Measurements from ENCODE around the gene E2F1.

E2F1 gene

GRCh38 chr20:33663161-33664084 is 22.8 kb downstream of the E2F1 start:
- Histone ChIP-seq H3K27me3 (ENCODE audit: control insufficient read depth, insufficient read depth, low read length) (no peaks in the 10 kb centered on the region), H3K36me3 (ENCODE audit: control insufficient read depth, insufficient read depth, low read length) (peaks cover 5% of the 10 kb centered on the region), H3K4me1 (ENCODE audit: control insufficient read depth, insufficient read depth, low read length) (peaks cover 22% of the 10 kb centered on the region), H3K4me3 (ENCODE audit: low read length) (peak overlapping the region; percentile 89), H3K27ac (ENCODE audit: low read depth, low read length) (peak overlapping the region; percentile 91), H3K9ac (ENCODE audit: low read length) (peak overlapping the region; percentile 84)

DNA sequence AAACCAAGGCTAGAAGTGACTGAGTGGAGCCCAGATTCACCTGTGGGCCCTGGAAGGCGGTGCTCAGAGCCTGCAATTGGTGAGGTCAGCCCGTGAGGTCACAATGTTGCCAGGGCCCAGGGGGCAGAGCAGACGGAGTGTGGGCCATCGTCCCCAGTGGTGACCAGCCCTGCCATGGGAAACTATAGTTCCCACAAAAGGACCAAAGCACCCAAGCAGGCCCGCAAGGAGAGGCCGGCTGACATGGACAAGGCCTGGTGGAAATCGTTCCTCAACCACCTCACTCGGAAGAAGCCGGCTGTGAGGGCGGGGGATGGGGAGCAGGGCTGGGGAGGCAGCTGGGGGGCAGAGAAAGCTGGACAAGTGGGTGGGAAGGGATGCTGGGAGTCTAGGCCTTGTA is 24.0 kb downstream of the E2F1 start, which contains the start of gene C20orf144:
Gene C20orf144 (plus strand): TSS at position 156 of the 400 bp plus-strand sequence. CDS start 19 bp downstream, at position 175.
- peak within 1 kb of the TSS; percentile 89 for H3K4me3 ChIP-seq (ENCODE audit: low read length)
- peak within 1 kb of the TSS; percentile 91 for H3K27ac ChIP-seq (ENCODE audit: low read depth, low read length)
- H3K9ac ChIP-seq (ENCODE audit: low read length), result peak within 1 kb of the TSS; percentile 40
- H3K27me3 ChIP-seq (ENCODE audit: control insufficient read depth, insufficient read depth, low read length), result no peaks in the 10 kb centered on the region
- H3K4me1 ChIP-seq (ENCODE audit: control insufficient read depth, insufficient read depth, low read length), result peaks cover 16% of the 10 kb centered on the region
- H3K36me3 ChIP-seq (ENCODE audit: control insufficient read depth, insufficient read depth, low read length), result peaks cover 11% of the 10 kb centered on the region

DNA sequence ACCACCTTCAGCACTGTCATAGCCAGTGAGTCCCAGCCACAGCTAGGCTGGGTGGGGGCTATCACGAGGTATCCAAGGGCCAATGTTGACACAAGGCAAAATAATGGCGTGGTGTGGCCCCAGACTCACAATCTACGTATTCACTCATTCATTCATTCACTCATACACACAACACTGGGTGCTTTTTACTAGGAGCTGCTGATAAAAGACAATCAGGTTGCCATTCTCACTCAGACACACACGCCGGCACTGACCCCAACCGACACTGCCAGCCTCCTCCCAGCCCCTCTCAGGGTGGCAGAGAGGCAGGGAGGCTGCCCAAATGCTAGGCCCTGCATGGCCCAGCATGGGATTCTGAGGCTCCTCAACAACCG is 25.5 kb downstream of the E2F1 start:
- no peaks in the 10 kb centered on the region for H3K27me3 ChIP-seq (ENCODE audit: control insufficient read depth, insufficient read depth, low read length)
- H3K36me3 ChIP-seq (ENCODE audit: control insufficient read depth, insufficient read depth, low read length), result peaks cover 11% of the 10 kb centered on the region
- no peak overlapping the region for H3K4me3 ChIP-seq (ENCODE audit: low read length)
- H3K27ac ChIP-seq (ENCODE audit: low read depth, low read length), result no peak overlapping the region
- peaks cover 12% of the 10 kb centered on the region for H3K4me1 ChIP-seq (ENCODE audit: control insufficient read depth, insufficient read depth, low read length)
- no peak overlapping the region for H3K9ac ChIP-seq (ENCODE audit: low read length)

- Histone ChIP-seq H3K36me3 (ENCODE audit: control insufficient read depth, insufficient read depth, low read length) (peaks cover 11% of the 10 kb centered on the region), H3K4me3 (ENCODE audit: low read length) (no peak overlapping the region), H3K4me1 (ENCODE audit: control insufficient read depth, insufficient read depth, low read length) (peaks cover 12% of the 10 kb centered on the region), H3K27me3 (ENCODE audit: control insufficient read depth, insufficient read depth, low read length) (no peaks in the 10 kb centered on the region), H3K27ac (ENCODE audit: low read depth, low read length) (no peak overlapping the region), H3K9ac (ENCODE audit: low read length) (no peak overlapping the region)
Observed at GRCh38 chr20:33660035-33660684, 26.0 kb downstream of the E2F1 start.

- Histone ChIP-seq H3K36me3 (ENCODE audit: control insufficient read depth, insufficient read depth, low read length) (peaks cover 11% of the 10 kb centered on the region), H3K27ac (ENCODE audit: low read depth, low read length) (no peak overlapping the region), H3K4me1 (ENCODE audit: control insufficient read depth, insufficient read depth, low read length) (peaks cover 12% of the 10 kb centered on the region), H3K9ac (ENCODE audit: low read length) (no peak overlapping the region), H3K4me3 (ENCODE audit: low read length) (no peak overlapping the region), H3K27me3 (ENCODE audit: control insufficient read depth, insufficient read depth, low read length) (no peaks in the 10 kb centered on the region)
Observed at GRCh38 chr20:33659341-33660034, 26.7 kb downstream of the E2F1 start.

DNA sequence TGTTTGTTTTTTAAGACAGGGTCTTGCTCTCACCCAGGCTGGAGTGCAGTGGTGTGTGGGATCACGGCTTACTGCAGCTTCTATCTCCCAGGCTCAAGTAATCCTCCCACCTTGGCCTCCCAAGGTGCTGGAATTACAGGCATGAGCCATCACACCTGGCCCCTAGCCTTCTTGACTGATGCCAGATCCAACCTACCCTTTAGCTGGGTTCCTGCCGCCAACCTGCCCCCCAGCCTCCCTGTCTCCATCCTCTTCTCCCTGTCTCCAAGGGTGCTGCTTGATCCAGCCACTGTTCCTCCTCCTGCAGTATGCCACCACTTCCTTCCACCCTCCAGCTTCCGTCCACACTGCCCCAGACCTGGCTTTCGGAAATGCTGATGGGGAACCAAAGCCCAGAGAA is 27.3 kb downstream of the E2F1 start:
- Histone ChIP-seq H3K36me3 (ENCODE audit: control insufficient read depth, insufficient read depth, low read length) (peaks cover 11% of the 10 kb centered on the region), H3K4me1 (ENCODE audit: control insufficient read depth, insufficient read depth, low read length) (peaks cover 7% of the 10 kb centered on the region), H3K27me3 (ENCODE audit: control insufficient read depth, insufficient read depth, low read length) (no peaks in the 10 kb centered on the region), H3K27ac (ENCODE audit: low read depth, low read length) (no peak overlapping the region), H3K4me3 (ENCODE audit: low read length) (no peak overlapping the region), H3K9ac (ENCODE audit: low read length) (no peak overlapping the region)

DNA sequence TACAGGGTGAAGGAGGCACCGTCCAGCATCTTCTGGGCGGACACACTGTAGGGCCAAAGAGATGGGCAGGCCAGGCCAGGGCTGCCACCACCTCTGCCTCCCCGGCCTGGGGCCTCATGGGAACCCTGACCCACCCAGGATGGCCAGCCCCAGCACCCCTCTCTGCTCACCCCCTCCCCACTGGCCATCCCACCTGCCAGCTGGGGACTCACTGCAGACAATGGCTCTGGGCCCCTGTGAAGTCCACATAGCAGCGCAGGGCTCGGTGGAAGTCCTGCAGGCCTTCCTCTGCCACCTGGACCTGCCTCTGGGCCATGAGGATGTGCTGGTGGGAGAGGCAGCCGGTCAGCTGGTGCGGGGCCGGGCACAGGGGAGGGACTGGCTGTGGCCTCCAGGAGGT is 27.7 kb downstream of the E2F1 start:
- Histone ChIP-seq H3K27me3 (ENCODE audit: control insufficient read depth, insufficient read depth, low read length) (no peaks in the 10 kb centered on the region), H3K36me3 (ENCODE audit: control insufficient read depth, insufficient read depth, low read length) (peaks cover 11% of the 10 kb centered on the region), H3K4me1 (ENCODE audit: control insufficient read depth, insufficient read depth, low read length) (peaks cover 8% of the 10 kb centered on the region), H3K27ac (ENCODE audit: low read depth, low read length) (no peak overlapping the region), H3K4me3 (ENCODE audit: low read length) (no peak overlapping the region), H3K9ac (ENCODE audit: low read length) (no peak overlapping the region)

DNA sequence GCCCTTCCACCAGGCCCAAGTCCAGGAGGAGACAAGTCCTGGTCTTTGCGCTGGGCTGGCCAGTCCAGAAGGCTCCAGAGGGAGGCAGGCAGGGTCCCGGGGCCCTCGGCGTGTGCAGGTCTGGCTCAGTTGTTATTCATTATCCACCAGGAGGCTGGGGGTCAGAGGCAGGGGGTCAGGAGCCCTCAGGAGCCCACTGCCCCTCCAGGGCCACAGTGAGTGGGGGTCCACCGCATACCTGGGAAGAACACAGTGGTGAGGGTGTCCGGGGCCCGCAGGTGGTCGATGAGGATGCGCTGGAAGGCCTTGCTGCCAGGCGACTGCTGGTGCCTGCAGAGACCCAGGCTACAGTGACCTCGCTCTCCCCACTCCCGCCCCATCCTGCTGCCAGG is 28.5 kb downstream of the E2F1 start:
- no peak overlapping the region for H3K4me3 ChIP-seq (ENCODE audit: low read length)
- peaks cover 9% of the 10 kb centered on the region for H3K4me1 ChIP-seq (ENCODE audit: control insufficient read depth, insufficient read depth, low read length)
- peaks cover 11% of the 10 kb centered on the region for H3K36me3 ChIP-seq (ENCODE audit: control insufficient read depth, insufficient read depth, low read length)
- no peak overlapping the region for H3K27ac ChIP-seq (ENCODE audit: low read depth, low read length)
- H3K27me3 ChIP-seq (ENCODE audit: control insufficient read depth, insufficient read depth, low read length), result no peaks in the 10 kb centered on the region
- no peak overlapping the region for H3K9ac ChIP-seq (ENCODE audit: low read length)

GRCh38 chr20:33656783-33657703 is 29.1 kb downstream of the E2F1 start:
- Histone ChIP-seq H3K9ac (ENCODE audit: low read length) (no peak overlapping the region), H3K4me3 (ENCODE audit: low read length) (no peak overlapping the region), H3K4me1 (ENCODE audit: control insufficient read depth, insufficient read depth, low read length) (peaks cover 7% of the 10 kb centered on the region), H3K36me3 (ENCODE audit: control insufficient read depth, insufficient read depth, low read length) (peaks cover 11% of the 10 kb centered on the region), H3K27ac (ENCODE audit: low read depth, low read length) (no peak overlapping the region), H3K27me3 (ENCODE audit: control insufficient read depth, insufficient read depth, low read length) (no peaks in the 10 kb centered on the region)

GRCh38 chr20:33656010-33656782 is 30.0 kb downstream of the E2F1 start:
- H3K4me3 ChIP-seq (ENCODE audit: low read length), result no peak overlapping the region
- H3K27me3 ChIP-seq (ENCODE audit: control insufficient read depth, insufficient read depth, low read length), result no peaks in the 10 kb centered on the region
- no peak overlapping the region for H3K27ac ChIP-seq (ENCODE audit: low read depth, low read length)
- H3K9ac ChIP-seq (ENCODE audit: low read length), result no peak overlapping the region
- peaks cover 7% of the 10 kb centered on the region for H3K4me1 ChIP-seq (ENCODE audit: control insufficient read depth, insufficient read depth, low read length)
- peaks cover 11% of the 10 kb centered on the region for H3K36me3 ChIP-seq (ENCODE audit: control insufficient read depth, insufficient read depth, low read length)

DNA sequence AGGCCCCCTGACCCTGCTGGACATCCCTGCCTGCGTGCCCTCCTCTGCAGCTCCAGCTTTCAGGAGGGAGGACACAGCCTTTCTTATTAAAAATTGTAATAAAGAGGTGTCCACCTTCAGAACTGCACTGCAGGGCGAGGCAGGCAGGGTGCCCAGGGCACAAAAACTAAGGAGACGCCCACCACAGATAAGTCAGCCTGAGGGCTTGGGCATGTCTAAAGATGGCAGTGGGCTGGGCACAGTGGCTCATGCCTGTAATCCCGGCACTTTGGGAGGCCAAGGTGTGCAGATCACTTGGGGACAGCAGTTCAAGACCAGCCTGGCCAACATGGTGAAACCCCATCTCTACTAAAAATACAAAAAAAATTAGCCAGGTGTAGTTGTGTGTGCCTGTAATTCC is 31.0 kb downstream of the E2F1 start:
- H3K27ac ChIP-seq (ENCODE audit: low read depth, low read length), result no peak overlapping the region
- peaks cover 7% of the 10 kb centered on the region for H3K4me1 ChIP-seq (ENCODE audit: control insufficient read depth, insufficient read depth, low read length)
- H3K9ac ChIP-seq (ENCODE audit: low read length), result no peak overlapping the region
- H3K27me3 ChIP-seq (ENCODE audit: control insufficient read depth, insufficient read depth, low read length), result no peaks in the 10 kb centered on the region
- H3K36me3 ChIP-seq (ENCODE audit: control insufficient read depth, insufficient read depth, low read length), result peaks cover 11% of the 10 kb centered on the region
- H3K4me3 ChIP-seq (ENCODE audit: low read length), result no peak overlapping the region
